PC-9 (cell line): ENCODE measurements around the gene TSGA10. TPM values are rescaled to one million over a fixed set of nuclear protein-coding genes. Genes with fewer than 3 reads are reported as not detected.
A peak's percentile ranks its signal among the peaks of the same experiment; 100 is the strongest.

ENCODE experiments used
- BruUV-seq: library from RNA; stranded (reverse); fragments of 400-500 nt; replicated peaks from 2 replicates; lab custom pipeline; 2021; lab: Mats Ljungman, UMichigan
- CTCF ChIA-PET: fragments of 300-600 bp; sonication (Branson Sonifier 250); formaldehyde crosslinking; loops from one replicate; lab custom pipeline; 2022; ENCODE audit warnings: antibody characterized with exemption; lab: Charles Lee
- POLR2A ChIA-PET: fragments of 300-600 bp; sonication (Branson Sonifier 250); formaldehyde crosslinking; loops from one replicate; lab custom pipeline; 2022; ENCODE audit warnings: antibody characterized with exemption; ENCODE audit not compliant: unreplicated experiment; lab: Charles Lee
- DNase-seq, 2 experiments: peaks; one replicate each; pipeline versions ENCODE4 v3.0.0 to v3.0.0-alpha.2; 2015 to 2022; ENCODE audit warnings: mixed read lengths in 1 of 2
- H2AFZ ChIP-seq: fragments of 200-600 bp; sonication (generic); 2 replicates; pipeline ENCODE4 v1.8.1; 2017; ENCODE audit warnings: antibody characterized with exemption
- H3F3A ChIP-seq: fragments of 200-600 bp; sonication (generic); 2 replicates; pipeline ENCODE4 v1.8.1; 2017; ENCODE audit warnings: antibody characterized with exemption, mild to moderate bottlenecking, low read depth; ENCODE audit not compliant: insufficient read depth
- H3K27ac ChIP-seq: fragments of 200-600 bp; sonication (generic); 2 replicates; pipeline ENCODE4 v1.6.1; 2016; ENCODE audit warnings: mixed run types
- H3K27me3 ChIP-seq: fragments of 200-600 bp; sonication (generic); 2 replicates; pipeline ENCODE4 v1.6.1; 2016; ENCODE audit warnings: low read depth, mixed run types; ENCODE audit not compliant: insufficient read depth
- H3K36me3 ChIP-seq: fragments of 200-600 bp; sonication (generic); 2 replicates; pipeline ENCODE4 v1.6.1; 2016; ENCODE audit warnings: low read depth, mixed run types
- H3K4me1 ChIP-seq: fragments of 200-600 bp; sonication (generic); replicated peaks from 2 replicates; pipeline ENCODE4 v1.6.1; 2016; ENCODE audit warnings: mixed run types; ENCODE audit not compliant: insufficient read depth
- H3K4me2 ChIP-seq: fragments of 200-600 bp; sonication (generic); 2 replicates; pipeline ENCODE4 v1.6.1; 2017; ENCODE audit warnings: mixed run types
- H3K4me3 ChIP-seq: fragments of 200-600 bp; sonication (generic); 2 replicates; pipeline ENCODE4 v1.6.1; 2016; ENCODE audit warnings: mixed run types
- H3K79me2 ChIP-seq: fragments of 200-600 bp; sonication (generic); 2 replicates; pipeline ENCODE4 v1.6.1; 2017; ENCODE audit warnings: low read depth, mixed run types
- H3K9me2 ChIP-seq: fragments of 200-600 bp; sonication (generic); 2 replicates; pipeline ENCODE4 v1.8.1; 2017; ENCODE audit warnings: mild to moderate bottlenecking; ENCODE audit not compliant: insufficient read depth
- H3K9me3 ChIP-seq: fragments of 200-600 bp; sonication (generic); 2 replicates; pipeline ENCODE4 v1.8.1; 2016; ENCODE audit warnings: low read depth; ENCODE audit not compliant: insufficient read depth
- H4K20me1 ChIP-seq: fragments of 200-600 bp; sonication (generic); 2 replicates; pipeline ENCODE4 v1.8.1; 2017; ENCODE audit not compliant: insufficient read depth
- EZH2 ChIP-seq: fragments of 200-600 bp; sonication (generic); IDR thresholded peaks from 2 replicates; pipeline ENCODE4 v1.8.0; 2017; ENCODE audit warnings: antibody characterized with exemption, low read depth
- intact Hi-C: fragments of 100-400 bp; cut with micrococcal nuclease; formaldehyde crosslinking; loops from one replicate; pipeline ENCODE4 v1.10.0; 2022; ENCODE audit not compliant: unreplicated experiment
- total RNA-seq: library from RNA; stranded (reverse); gene quantifications from 2 replicates; pipeline ENCODE4 v1.2.3, GENCODE V29; 2021
- TF ChIP-seq, protein P1 (sequence below): fragments of 200-600 bp; sonication (generic); conservative IDR thresholded peaks from 2 replicates; pipeline ENCODE4 v1.6.1; 2017; ENCODE audit warnings: mixed run types, antibody characterized with exemption, mild to moderate bottlenecking, moderate library complexity

Gene TSGA10
- total RNA-seq, 1 experiment from 2014 or later: 14.9 TPM

- intact Hi-C loops: no loop called here
- Histone ChIP-seq H3K27me3 (0 out of 2 replicates have a peak, but pooled peaks cover 8% of the 10 kb centered on the region), H3K4me3 (no peak overlapping the region), H3K79me2 (no peaks in the 10 kb centered on the region), H3K27ac (no peak overlapping the region), H3K36me3 (no peaks in the 10 kb centered on the region), H3F3A (no peaks in the 10 kb centered on the region), H4K20me1 (no peaks in the 10 kb centered on the region), H3K9me2 (no peaks in the 10 kb centered on the region), H2AFZ (no peak overlapping the region), H3K9me3 (no peaks in the 10 kb centered on the region), H3K4me2 (no peak overlapping the region), H3K4me1 (no peaks in the 10 kb centered on the region)
- POLR2A ChIA-PET: no interaction called here
- no peak for DNase-seq
- CTCF ChIA-PET: no interaction called here
- BruUV-seq: no TSS peak
- TF ChIP-seq EZH2: no peak
- TF ChIP-seq, protein P1, sequence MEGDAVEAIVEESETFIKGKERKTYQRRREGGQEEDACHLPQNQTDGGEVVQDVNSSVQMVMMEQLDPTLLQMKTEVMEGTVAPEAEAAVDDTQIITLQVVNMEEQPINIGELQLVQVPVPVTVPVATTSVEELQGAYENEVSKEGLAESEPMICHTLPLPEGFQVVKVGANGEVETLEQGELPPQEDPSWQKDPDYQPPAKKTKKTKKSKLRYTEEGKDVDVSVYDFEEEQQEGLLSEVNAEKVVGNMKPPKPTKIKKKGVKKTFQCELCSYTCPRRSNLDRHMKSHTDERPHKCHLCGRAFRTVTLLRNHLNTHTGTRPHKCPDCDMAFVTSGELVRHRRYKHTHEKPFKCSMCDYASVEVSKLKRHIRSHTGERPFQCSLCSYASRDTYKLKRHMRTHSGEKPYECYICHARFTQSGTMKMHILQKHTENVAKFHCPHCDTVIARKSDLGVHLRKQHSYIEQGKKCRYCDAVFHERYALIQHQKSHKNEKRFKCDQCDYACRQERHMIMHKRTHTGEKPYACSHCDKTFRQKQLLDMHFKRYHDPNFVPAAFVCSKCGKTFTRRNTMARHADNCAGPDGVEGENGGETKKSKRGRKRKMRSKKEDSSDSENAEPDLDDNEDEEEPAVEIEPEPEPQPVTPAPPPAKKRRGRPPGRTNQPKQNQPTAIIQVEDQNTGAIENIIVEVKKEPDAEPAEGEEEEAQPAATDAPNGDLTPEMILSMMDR: no peak
Observed at GRCh38 chr2:98985905-98986666, 168.7 kb downstream of the TSGA10 start.

GRCh38 chr2:98975611-98976010, 179.1 kb downstream of the TSGA10 start:
- Histone ChIP-seq H3K27me3 (no peaks in the 10 kb centered on the region), H3K4me1 (no peaks in the 10 kb centered on the region), H3F3A (no peaks in the 10 kb centered on the region), H3K27ac (no peak overlapping the region), H3K79me2 (no peaks in the 10 kb centered on the region), H3K9me3 (peaks cover 12% of the 10 kb centered on the region; the same call in 1 of the 2 replicates), H3K4me2 (no peak overlapping the region), H3K9me2 (peaks cover 5% of the 10 kb centered on the region; the same call in 1 of the 2 replicates), H4K20me1 (no peaks in the 10 kb centered on the region), H3K4me3 (no peak overlapping the region), H2AFZ (no peak overlapping the region), H3K36me3 (no peaks in the 10 kb centered on the region)
- BruUV-seq: no TSS peak
- DNase-seq: peak in 1 of 2 experiments; percentile 30
- no peak for TF ChIP-seq EZH2
- TF ChIP-seq, protein P1: no peak
- POLR2A ChIA-PET: no interaction called here
- CTCF ChIA-PET: no interaction called here
- intact Hi-C loops: no loop called here

GRCh38 chr2:98972582-98973167, 182.1 kb downstream of the TSGA10 start:
- no peaks in the 10 kb centered on the region for H3K36me3 ChIP-seq

More at GRCh38 chr2:98972582-98973167, 182.1 kb downstream of the TSGA10 start:
- H3K4me3 ChIP-seq: no peak overlapping the region
- BruUV-seq: no TSS peak
- no peaks in the 10 kb centered on the region for H3K79me2 ChIP-seq
- TF ChIP-seq EZH2: no peak
- TF ChIP-seq, protein P1: no peak
- POLR2A ChIA-PET: no interaction called here
- no peaks in the 10 kb centered on the region for H3K4me1 ChIP-seq
- H2AFZ ChIP-seq: no peak overlapping the region
- no peak overlapping the region for H3K4me2 ChIP-seq
- DNase-seq: peak in 1 of 2 experiments; percentile 8
- H3K9me3 ChIP-seq: peaks cover 15% of the 10 kb centered on the region; the same call in 1 of the 2 replicates
- H3K9me2 ChIP-seq: peaks cover 5% of the 10 kb centered on the region; the same call in 1 of the 2 replicates
- CTCF ChIA-PET: no interaction called here
- H3K27ac ChIP-seq: no peak overlapping the region
- no peaks in the 10 kb centered on the region for H3K27me3 ChIP-seq
- H3F3A ChIP-seq: no peaks in the 10 kb centered on the region
- H4K20me1 ChIP-seq: no peaks in the 10 kb centered on the region
- intact Hi-C loops: no loop called here
